ENCODE measurements around the gene RALGPS1.

Gene RALGPS1

GRCh38 chr9:126955811-126956210 lies 41.2 kb downstream of the RALGPS1 start:
- no peak for DNase-seq (ENCODE audit: low read depth)

- DNase-seq (ENCODE audit: low read depth) = peak; percentile 62
Observed at GRCh38 chr9:126956917-126957686, 42.5 kb downstream of the RALGPS1 start.

- DNase-seq (ENCODE audit: low read depth) = peak; percentile 80
Observed at GRCh38 chr9:126957687-126958053, 43.1 kb downstream of the RALGPS1 start.

GRCh38 chr9:126959336-126959735 lies 44.8 kb downstream of the RALGPS1 start:
- DNase-seq (ENCODE audit: low read depth) = no peak

GRCh38 chr9:126959917-126960316 lies 45.3 kb downstream of the RALGPS1 start:
- no peak for DNase-seq (ENCODE audit: low read depth)

- no peak for DNase-seq (ENCODE audit: low read depth)
Observed at GRCh38 chr9:126962336-126962735, 47.8 kb downstream of the RALGPS1 start.

- no peak for DNase-seq (ENCODE audit: low read depth)
Observed at GRCh38 chr9:126965077-126965476, 50.5 kb downstream of the RALGPS1 start.

GRCh38 chr9:126965541-126966428 lies 51.2 kb downstream of the RALGPS1 start:
- DNase-seq (ENCODE audit: low read depth) = peak; percentile 47

GRCh38 chr9:126971261-126971660 lies 56.7 kb downstream of the RALGPS1 start:
- DNase-seq (ENCODE audit: low read depth) = no peak

- DNase-seq (ENCODE audit: low read depth) = no peak
Observed at GRCh38 chr9:126973651-126974529, 59.3 kb downstream of the RALGPS1 start.

- DNase-seq (ENCODE audit: low read depth) = no peak
Observed at GRCh38 chr9:126974594-126974993, 60.0 kb downstream of the RALGPS1 start.

- no peak for DNase-seq (ENCODE audit: low read depth)
Observed at GRCh38 chr9:126975327-126976220, 61.0 kb downstream of the RALGPS1 start.

- DNase-seq (ENCODE audit: low read depth) = no peak
Observed at GRCh38 chr9:126979461-126979860, 64.9 kb downstream of the RALGPS1 start.

GRCh38 chr9:126980231-126980630 lies 65.6 kb downstream of the RALGPS1 start:
- DNase-seq (ENCODE audit: low read depth) = no peak

GRCh38 chr9:126981218-126981617 lies 66.6 kb downstream of the RALGPS1 start:
- DNase-seq (ENCODE audit: low read depth) = no peak

- no peak for DNase-seq (ENCODE audit: low read depth)
Observed at GRCh38 chr9:126982215-126983002, 67.8 kb downstream of the RALGPS1 start.

GRCh38 chr9:126983767-126984166 lies 69.2 kb downstream of the RALGPS1 start:
- DNase-seq (ENCODE audit: low read depth) = no peak

- no peak for DNase-seq (ENCODE audit: low read depth)
Observed at GRCh38 chr9:126984969-126985368, 70.4 kb downstream of the RALGPS1 start.

GRCh38 chr9:126985870-126986498 lies 71.4 kb downstream of the RALGPS1 start:
- DNase-seq (ENCODE audit: low read depth) = peak; percentile 93

GRCh38 chr9:126986506-126986951 lies 71.9 kb downstream of the RALGPS1 start:
- DNase-seq (ENCODE audit: low read depth) = peak; percentile 34

Data from amniotic epithelial cell (primary cell).